H9 (cell line): ENCODE measurements around the gene C1QTNF3. TPM values are rescaled to one million over a fixed set of nuclear protein-coding genes. Genes with fewer than 3 reads are reported as not detected.

Experiments
- DNase-seq: peaks from one replicate; pipeline ENCODE4 v3.0.0-alpha.2; 2017
- H2AFZ ChIP-seq: one replicate; pipeline ENCODE4 v1.6.1; 2013; ENCODE audit warnings: mild to moderate bottlenecking, low read length, control low read depth, moderate library complexity
- H2AK5ac ChIP-seq: 2 replicates; pipeline ENCODE4 v1.6.1; 2013; ENCODE audit warnings: low read length, control low read depth, mixed read lengths; ENCODE audit not compliant: insufficient read length
- H2BK120ac ChIP-seq: one replicate; pipeline ENCODE4 v1.6.1; 2013; ENCODE audit warnings: low read depth, mild to moderate bottlenecking, low read length, control low read depth, inconsistent platforms; ENCODE audit not compliant: poor library complexity, severe bottlenecking
- H2BK12ac ChIP-seq: 2 replicates; pipeline ENCODE4 v1.6.1; 2013; ENCODE audit warnings: low read length, control low read depth, mixed read lengths, low read depth; ENCODE audit not compliant: insufficient read length
- H2BK15ac ChIP-seq: 2 replicates; pipeline ENCODE4 v1.6.1; 2013; ENCODE audit warnings: low read depth, low read length, control low read depth
- H2BK20ac ChIP-seq: one replicate; pipeline ENCODE4 v1.6.1; 2013; ENCODE audit warnings: low read depth, mild to moderate bottlenecking, low read length, control low read depth, inconsistent platforms; ENCODE audit not compliant: poor library complexity, severe bottlenecking
- H2BK5ac ChIP-seq: 2 replicates; pipeline ENCODE4 v1.6.1; 2013; ENCODE audit warnings: low read length, control low read depth, mixed read lengths; ENCODE audit not compliant: insufficient read length
- H3K14ac ChIP-seq: 2 replicates; pipeline ENCODE4 v1.6.1; 2013; ENCODE audit warnings: low read length, control low read depth; ENCODE audit not compliant: insufficient read depth
- H3K18ac ChIP-seq: 2 replicates; pipeline ENCODE4 v1.6.1; 2013; ENCODE audit warnings: low read depth, mild to moderate bottlenecking, mixed read lengths, low read length, control low read depth; ENCODE audit not compliant: insufficient read length
- H3K23ac ChIP-seq: 2 replicates; pipeline ENCODE4 v1.6.1; 2013; ENCODE audit warnings: low read length, control low read depth, mixed read lengths, low read depth; ENCODE audit not compliant: insufficient read length
- H3K23me2 ChIP-seq: 2 replicates; pipeline ENCODE4 v1.6.1; 2013; ENCODE audit warnings: low read depth, mild to moderate bottlenecking, mixed read lengths, low read length, control low read depth; ENCODE audit not compliant: insufficient read length, poor library complexity, severe bottlenecking
- H3K27ac ChIP-seq: 2 replicates; pipeline ENCODE4 v1.5.1; 2013; ENCODE audit warnings: low read length, control low read depth, mixed read lengths, low read depth; ENCODE audit not compliant: insufficient read length
- H3K27me3 ChIP-seq: 2 replicates; pipeline ENCODE4 v1.6.1; 2013; ENCODE audit warnings: low read length, control low read depth, inconsistent platforms; ENCODE audit not compliant: insufficient read depth
- H3K4ac ChIP-seq: 2 replicates; pipeline ENCODE4 v1.6.1; 2013; ENCODE audit warnings: low read depth, mild to moderate bottlenecking, control low read depth, inconsistent platforms, low read length, moderate library complexity
- H3K4me1 ChIP-seq: 2 replicates; pipeline ENCODE4 v1.6.1; 2013; ENCODE audit warnings: low read length, control low read depth, inconsistent platforms; ENCODE audit not compliant: insufficient read depth
- H3K4me2 ChIP-seq: 2 replicates; pipeline ENCODE4 v1.6.1; 2013; ENCODE audit warnings: low read length, control low read depth, mixed read lengths; ENCODE audit not compliant: insufficient read length, insufficient read depth
- H3K56ac ChIP-seq: 2 replicates; pipeline ENCODE4 v1.6.1; 2013; ENCODE audit warnings: low read depth, mild to moderate bottlenecking, mixed read lengths, low read length, control low read depth; ENCODE audit not compliant: insufficient read length
- H3K79me1 ChIP-seq: 2 replicates; pipeline ENCODE4 v1.6.1; 2013; ENCODE audit warnings: low read depth, mild to moderate bottlenecking, moderate library complexity, low read length, control low read depth, inconsistent platforms; ENCODE audit not compliant: insufficient read depth, poor library complexity, severe bottlenecking
- H3K79me2 ChIP-seq: 2 replicates; pipeline ENCODE4 v1.6.1; 2013; ENCODE audit warnings: low read length, control low read depth, inconsistent platforms; ENCODE audit not compliant: insufficient read depth
- H3K9ac ChIP-seq: 2 replicates; pipeline ENCODE4 v1.6.1; 2013; ENCODE audit warnings: low read length, control low read depth, mixed read lengths; ENCODE audit not compliant: insufficient read length; ENCODE audit errors: extremely low read depth
- H3K9me3 ChIP-seq: one replicate; pipeline ENCODE4 v1.6.1; 2013; ENCODE audit warnings: low read depth, low read length, inconsistent platforms; ENCODE audit not compliant: control insufficient read depth
- H3T11ph ChIP-seq: one replicate; pipeline ENCODE4 v1.6.1; 2013; ENCODE audit warnings: mild to moderate bottlenecking, low read length, control low read depth, inconsistent platforms
- H4K20me1 ChIP-seq: one replicate; pipeline ENCODE4 v1.6.1; 2013; ENCODE audit not compliant: control insufficient read depth, insufficient read length, insufficient read depth
- H4K5ac ChIP-seq: 2 replicates; pipeline ENCODE4 v1.6.1; 2013; ENCODE audit warnings: low read depth, mild to moderate bottlenecking, mixed read lengths, low read length, control low read depth; ENCODE audit not compliant: insufficient read length
- H4K8ac ChIP-seq: replicated peaks from 2 replicates; pipeline ENCODE4 v1.6.1; 2013; ENCODE audit warnings: low read length, control low read depth, mixed read lengths, low read depth; ENCODE audit not compliant: insufficient read length
- H4K91ac ChIP-seq: 2 replicates; pipeline ENCODE4 v1.6.1; 2013; ENCODE audit warnings: low read depth, mild to moderate bottlenecking, moderate library complexity, mixed read lengths, low read length, control low read depth; ENCODE audit not compliant: insufficient read length
- H3K27ac Mint-ChIP-seq, 3 experiments: 2 replicates in 2 of 3; 3 replicates in 1 of 3; pipeline ENCODE4 v1.8.0; 2020 to 2021; ENCODE audit warnings: mixed read lengths in 3 of 3, mild to moderate bottlenecking in 1 of 3, moderate library complexity in 1 of 3
- H3K27me3 Mint-ChIP-seq: 2 replicates; pipeline ENCODE4 v1.8.0; 2021; ENCODE audit warnings: low read depth, mild to moderate bottlenecking, moderate library complexity, mixed read lengths
- H3K36me3 Mint-ChIP-seq, 3 experiments: 2 replicates in 2 of 3; 3 replicates in 1 of 3; pipeline ENCODE4 v1.8.0; 2020 to 2021; ENCODE audit warnings: low read depth in 3 of 3, mixed read lengths in 3 of 3; ENCODE audit not compliant: insufficient read depth in 1 of 3
- H3K4me1 Mint-ChIP-seq, 2 experiments: 2 replicates each; pipeline ENCODE4 v1.8.0; 2020; ENCODE audit warnings: mixed read lengths in 2 of 2
- H3K4me3 Mint-ChIP-seq, 2 experiments: 2 replicates in 1 of 2; 3 replicates in 1 of 2; pipeline ENCODE4 v1.8.0; 2020 to 2021; ENCODE audit warnings: mild to moderate bottlenecking in 2 of 2, mixed read lengths in 2 of 2, moderate library complexity in 1 of 2
- H3K9me3 Mint-ChIP-seq, 2 experiments: 2 replicates in 1 of 2; 3 replicates in 1 of 2; pipeline ENCODE4 v1.8.0; 2020; ENCODE audit warnings: mild to moderate bottlenecking in 2 of 2, mixed read lengths in 2 of 2, moderate library complexity in 1 of 2
- WGBS: extraction: QIAGEN DNeasy Blood & Tissue Kit; methylation state at CpG from one replicate; pipeline ENCODE4 v1.1.7; 2013; ENCODE audit warnings: missing lambda C conversion rate, low lambda C conversion rate, mixed read lengths; ENCODE audit not compliant: insufficient read length; ENCODE audit errors: extremely low coverage; 5-methylcytosine and 5-hydroxymethylcytosine counted together
- total RNA-seq: library from RNA; stranded (reverse); gene quantifications from 2 replicates; pipeline ENCODE4 v1.2.1, GENCODE V29; 2021
- TF ChIP-seq, protein P1 (sequence below): fragments of 200-600 bp; sonication (generic); conservative IDR thresholded peaks from 3 replicates; pipeline ENCODE4 v1.8.0; 2021; ENCODE audit warnings: antibody characterized with exemption, mild to moderate bottlenecking

Gene C1QTNF3
- total RNA-seq, 1 experiment from 2014 or later: 1.1 TPM

DNA sequence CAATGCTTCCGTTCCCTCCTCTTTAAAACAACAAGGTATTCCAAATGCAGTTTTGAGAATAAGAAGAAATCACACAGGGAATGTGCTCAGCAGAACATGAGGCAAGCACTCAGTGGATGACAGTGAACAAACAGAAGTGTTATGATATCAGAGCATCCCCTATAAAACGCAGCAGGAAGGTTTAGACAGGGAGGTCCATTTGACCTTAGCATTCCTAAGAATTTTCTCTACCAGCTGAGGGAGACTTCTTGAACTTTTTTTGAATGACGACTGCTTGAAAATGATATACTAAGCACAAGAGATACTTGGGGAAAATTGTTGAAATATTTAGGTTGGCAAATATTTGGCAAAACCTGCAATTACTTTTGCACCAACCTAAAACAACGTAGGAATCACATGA lies 39.1 kb downstream of the C1QTNF3 start:
- H3K79me1 ChIP-seq: no peaks in the 10 kb centered on the region
- H3K27me3 ChIP-seq: no peaks in the 10 kb centered on the region
- H3K4me3 Mint-ChIP-seq: no peak overlapping the region
- H3K79me2 ChIP-seq: no peaks in the 10 kb centered on the region
- H3K18ac ChIP-seq: no peak overlapping the region
- WGBS: no CpG with 5 or more reads among the region's 4 CpGs
- peaks cover 0 to 27% (median 9%) of the 10 kb centered on the region in 3 experiments; a peak in 6 of 7 replicates for H3K36me3 Mint-ChIP-seq
- H3K9ac ChIP-seq: no peak overlapping the region
- no peak overlapping the region for H3K4me2 ChIP-seq
- no peak overlapping the region for H2BK15ac ChIP-seq
- H4K91ac ChIP-seq: no peak overlapping the region
- H3K14ac ChIP-seq: no peak overlapping the region
- no peak overlapping the region for H2BK12ac ChIP-seq
- DNase-seq: no peak
- no peaks in the 10 kb centered on the region for H3K9me3 ChIP-seq
- peaks cover 21 to 35% of the 10 kb centered on the region in 2 experiments for H3K4me1 Mint-ChIP-seq
- TF ChIP-seq, protein P1, sequence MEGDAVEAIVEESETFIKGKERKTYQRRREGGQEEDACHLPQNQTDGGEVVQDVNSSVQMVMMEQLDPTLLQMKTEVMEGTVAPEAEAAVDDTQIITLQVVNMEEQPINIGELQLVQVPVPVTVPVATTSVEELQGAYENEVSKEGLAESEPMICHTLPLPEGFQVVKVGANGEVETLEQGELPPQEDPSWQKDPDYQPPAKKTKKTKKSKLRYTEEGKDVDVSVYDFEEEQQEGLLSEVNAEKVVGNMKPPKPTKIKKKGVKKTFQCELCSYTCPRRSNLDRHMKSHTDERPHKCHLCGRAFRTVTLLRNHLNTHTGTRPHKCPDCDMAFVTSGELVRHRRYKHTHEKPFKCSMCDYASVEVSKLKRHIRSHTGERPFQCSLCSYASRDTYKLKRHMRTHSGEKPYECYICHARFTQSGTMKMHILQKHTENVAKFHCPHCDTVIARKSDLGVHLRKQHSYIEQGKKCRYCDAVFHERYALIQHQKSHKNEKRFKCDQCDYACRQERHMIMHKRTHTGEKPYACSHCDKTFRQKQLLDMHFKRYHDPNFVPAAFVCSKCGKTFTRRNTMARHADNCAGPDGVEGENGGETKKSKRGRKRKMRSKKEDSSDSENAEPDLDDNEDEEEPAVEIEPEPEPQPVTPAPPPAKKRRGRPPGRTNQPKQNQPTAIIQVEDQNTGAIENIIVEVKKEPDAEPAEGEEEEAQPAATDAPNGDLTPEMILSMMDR: no peak
- H2BK20ac ChIP-seq: no peak overlapping the region
- H3K56ac ChIP-seq: no peak overlapping the region
- no peak overlapping the region for H2AFZ ChIP-seq
- no peak overlapping the region for H3K27ac ChIP-seq
- no peak overlapping the region for H2BK120ac ChIP-seq
- H3K27me3 Mint-ChIP-seq: no peaks in the 10 kb centered on the region
- no peak overlapping the region for H3K4ac ChIP-seq
- no peak overlapping the region for H3K27ac Mint-ChIP-seq
- no peak overlapping the region for H3K23ac ChIP-seq
- peaks cover 3% of the 10 kb centered on the region for H3K23me2 ChIP-seq
- H2AK5ac ChIP-seq: no peak overlapping the region
- H4K20me1 ChIP-seq: no peaks in the 10 kb centered on the region
- H4K8ac ChIP-seq: no peak overlapping the region
- no peak overlapping the region for H4K5ac ChIP-seq
- no peaks in the 10 kb centered on the region; a peak in 1 of 5 replicates for H3K9me3 Mint-ChIP-seq
- no peaks in the 10 kb centered on the region for H3K4me1 ChIP-seq
- no peak overlapping the region for H2BK5ac ChIP-seq
- H3T11ph ChIP-seq: no peak overlapping the region
